Fibroblast of lung (primary cell): ENCODE measurements around the gene EDEM1. TPM values are rescaled to one million over a fixed set of nuclear protein-coding genes. Genes with fewer than 3 reads are reported as not detected.

Experiments
- DNase-seq, 2 donors: peaks; one replicate each; pipeline versions ENCODE4 v3.0.0 to v3.0.0-alpha.2; 2010; ENCODE audit warnings: low read depth in 2 of 2
- H2AFZ ChIP-seq: 2 replicates; pipeline ENCODE4 v1.5.1; 2012; ENCODE audit warnings: low read length, control low read depth, inconsistent platforms
- H3K27ac ChIP-seq: 2 replicates; pipeline ENCODE4 v1.5.1; 2011; ENCODE audit warnings: low read length, control low read depth; ENCODE audit not compliant: insufficient read depth
- H3K27me3 ChIP-seq: 2 replicates; pipeline ENCODE4 v1.5.1; 2011; ENCODE audit warnings: mild to moderate bottlenecking, low read length; ENCODE audit not compliant: control insufficient read depth, insufficient read depth
- H3K36me3 ChIP-seq: 2 replicates; pipeline ENCODE4 v1.5.1; 2011; ENCODE audit warnings: low read length; ENCODE audit not compliant: control insufficient read depth, insufficient read depth
- H3K4me1 ChIP-seq: 2 replicates; pipeline ENCODE4 v1.5.1; 2011; ENCODE audit warnings: low read length; ENCODE audit not compliant: control insufficient read depth, insufficient read depth; ENCODE audit errors: extremely low read depth
- H3K4me2 ChIP-seq: 2 replicates; pipeline ENCODE4 v1.5.1; 2011; ENCODE audit warnings: low read length, control low read depth; ENCODE audit not compliant: insufficient read depth; ENCODE audit errors: extremely low read depth
- H3K4me3 ChIP-seq, 4 experiments: fragments of 200-600 bp in 1 of 4; sonication (generic) in 1 of 4; replicated peaks in 1 of 4; 2 replicates each; pipeline ENCODE4 v1.5.1; 2011 to 2016; ENCODE audit warnings: low read length in 4 of 4, low read depth in 3 of 4, mild to moderate bottlenecking in 3 of 4, control low read depth in 2 of 4, inconsistent platforms in 1 of 4, mixed read lengths in 1 of 4; ENCODE audit not compliant: insufficient read depth in 1 of 4; ENCODE audit errors: control extremely low read depth in 1 of 4
- H3K79me2 ChIP-seq: 2 replicates; pipeline ENCODE4 v1.5.1; 2012; ENCODE audit warnings: mild to moderate bottlenecking, low read length, inconsistent platforms; ENCODE audit not compliant: control insufficient read depth, insufficient read depth
- H3K9ac ChIP-seq: 2 replicates; pipeline ENCODE4 v1.5.1; 2011; ENCODE audit warnings: mild to moderate bottlenecking, low read length, control low read depth; ENCODE audit not compliant: insufficient read depth
- H3K9me3 ChIP-seq: 2 replicates; pipeline ENCODE4 v1.5.1; 2012; ENCODE audit warnings: low read depth, low read length; ENCODE audit not compliant: control insufficient read depth, insufficient read depth
- H4K20me1 ChIP-seq: 2 replicates; pipeline ENCODE4 v1.5.1; 2011; ENCODE audit warnings: low read length; ENCODE audit not compliant: control insufficient read depth, insufficient read depth; ENCODE audit errors: extremely low read depth
- CTCF ChIP-seq, 2 donors: IDR thresholded peaks in 1 of 2; conservative IDR thresholded peaks in 1 of 2; 1 replicate in 1 of 2; 2 replicates in 1 of 2; pipeline ENCODE4 v1.5.1; 2011 to 2012; ENCODE audit warnings: low read length in 2 of 2, control low read depth in 1 of 2, inconsistent platforms in 1 of 2, low read depth in 1 of 2, mild to moderate bottlenecking in 1 of 2
- EZH2 ChIP-seq: IDR thresholded peaks from 2 replicates; pipeline ENCODE4 v1.5.1; 2012; ENCODE audit warnings: low read length, control low read depth, mild to moderate bottlenecking; ENCODE audit errors: missing control alignments
- polyA plus RNA-seq, 2 donors: library from polyadenylated mRNA; depleted of rRNA in 1 of 2; stranded (reverse) in 1 of 2; unstranded in 1 of 2; fragments of >200 nt; gene quantifications; 2 replicates each; pipeline ENCODE4 v1.2.1, GENCODE V29; 2011 to 2012; ENCODE audit warnings: missing spikeins in 1 of 2
- total RNA-seq: library from RNA; depleted of rRNA; stranded (reverse); fragments of >200 nt; gene quantifications from 2 replicates; pipeline ENCODE4 v1.2.1, GENCODE V29; 2014

The EDEM1 gene
- total and polyA plus RNA-seq, 2 donors (not counting 1 experiment from before 2014, with no cell fraction given): 23.6 to 42.4 TPM

DNA sequence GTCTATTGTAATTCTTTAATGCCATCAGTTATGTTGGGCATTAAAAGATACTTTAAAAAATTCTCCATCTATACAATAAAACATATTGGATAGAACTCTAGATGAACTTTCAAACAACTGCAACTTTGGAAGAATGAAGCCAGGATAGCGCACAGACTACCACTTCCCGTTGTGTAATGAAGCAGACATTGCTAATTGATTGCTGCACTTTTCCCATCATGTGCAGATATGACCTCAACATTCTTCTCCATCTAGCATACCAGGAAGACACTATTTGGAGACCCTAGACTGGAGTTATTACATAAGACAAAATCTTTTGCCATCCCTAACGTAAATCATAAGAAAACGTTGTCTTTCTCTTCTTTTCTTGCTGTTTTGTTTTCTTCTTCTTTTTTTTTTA is 75.0 kb downstream of the EDEM1 start:
- Histone ChIP-seq H3K4me3 (no peak overlapping the region), H3K9ac (no peak overlapping the region), H3K4me1 (no peaks in the 10 kb centered on the region), H4K20me1 (no peaks in the 10 kb centered on the region), H3K9me3 (no peaks in the 10 kb centered on the region), H3K27ac (no peak overlapping the region), H3K27me3 (no peaks in the 10 kb centered on the region), H3K4me2 (no peak overlapping the region), H3K79me2 (no peaks in the 10 kb centered on the region), H2AFZ (no peak overlapping the region), H3K36me3 (no peaks in the 10 kb centered on the region)
- TF ChIP-seq CTCF (conservative IDR thresholded peaks at IDR 0.05 in 1 of 2, IDR thresholded peaks at IDR 0.05 in 1 of 2; ENCODE audit: low read depth in 1 of 2, low read length in 2 of 2) (no peak), EZH2 (no peak)
- no peak for DNase-seq

DNA sequence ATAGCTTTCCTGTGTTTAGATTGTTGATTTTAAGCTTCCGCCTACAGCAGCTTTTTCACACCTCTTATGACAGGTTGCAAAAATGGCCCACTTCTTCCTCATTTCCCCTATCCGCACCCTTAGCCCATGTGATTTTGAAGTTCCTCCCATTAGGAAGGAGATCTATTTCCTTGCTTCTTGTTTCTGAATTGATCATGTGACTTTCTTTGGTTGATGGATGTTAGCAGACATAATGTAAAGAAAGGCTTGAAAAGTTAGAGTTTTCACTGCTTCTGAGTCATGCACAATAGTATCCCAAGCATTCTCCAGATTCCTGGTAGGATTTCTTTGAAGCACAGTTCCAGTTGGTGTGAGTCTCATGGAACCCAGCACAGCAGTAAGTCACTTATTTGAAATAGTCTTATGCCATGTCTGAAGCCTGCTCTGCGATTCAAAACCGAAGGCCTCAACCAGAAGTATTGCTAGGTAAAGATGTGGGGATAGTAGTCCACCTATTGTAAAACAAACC is 76.6 kb downstream of the EDEM1 start:
- TF ChIP-seq EZH2: no peak
- no peak for TF ChIP-seq CTCF (conservative IDR thresholded peaks at IDR 0.05 in 1 of 2, IDR thresholded peaks at IDR 0.05 in 1 of 2; ENCODE audit: low read depth in 1 of 2, low read length in 2 of 2)

DNA sequence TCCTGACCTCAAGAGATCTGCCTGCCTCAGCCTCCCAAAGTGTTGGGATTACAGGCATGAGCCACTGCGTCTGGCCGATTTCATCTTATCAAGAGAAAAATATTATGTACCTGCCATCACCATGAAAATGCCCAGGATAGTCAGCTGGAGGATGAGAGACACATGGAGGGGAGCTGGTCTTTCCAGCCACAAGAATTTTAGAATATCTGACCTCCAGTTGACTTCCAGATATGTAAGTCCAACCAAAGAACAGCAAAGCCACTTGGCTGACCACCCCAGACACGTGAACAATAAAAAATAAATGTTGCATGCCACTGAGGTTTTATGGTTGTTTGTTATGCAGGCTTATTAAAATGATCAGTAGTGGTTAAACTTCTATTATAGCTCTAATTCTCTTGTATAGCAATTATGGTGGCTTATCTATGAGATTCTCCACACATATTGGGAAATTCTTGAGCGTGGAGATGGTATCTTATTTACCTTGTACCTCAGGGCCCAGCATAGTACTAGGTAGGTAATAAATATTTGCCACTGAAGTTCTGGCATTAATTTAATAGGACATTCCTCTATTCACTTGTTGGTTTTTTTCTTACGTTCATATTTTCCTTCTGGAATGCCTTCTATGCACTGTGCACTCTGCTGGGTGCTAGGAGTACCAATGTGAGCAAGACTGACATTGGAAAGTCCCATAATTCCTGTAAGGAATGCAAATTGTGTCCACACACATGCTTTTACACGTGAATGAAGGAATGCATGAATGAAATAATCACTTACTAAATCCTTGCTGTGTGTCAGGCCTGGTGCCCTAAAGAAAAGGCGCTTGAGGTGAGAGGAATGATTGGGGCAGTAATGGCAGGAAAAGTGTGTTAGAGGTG is 77.6 kb downstream of the EDEM1 start:
- Histone ChIP-seq H4K20me1 (no peaks in the 10 kb centered on the region), H3K9ac (no peak overlapping the region), H3K36me3 (no peaks in the 10 kb centered on the region), H2AFZ (no peak overlapping the region), H3K27me3 (no peaks in the 10 kb centered on the region), H3K9me3 (no peaks in the 10 kb centered on the region), H3K79me2 (no peaks in the 10 kb centered on the region), H3K27ac (no peak overlapping the region), H3K4me1 (no peaks in the 10 kb centered on the region), H3K4me2 (no peak overlapping the region), H3K4me3 (no peak overlapping the region)
- no peak for TF ChIP-seq EZH2
- DNase-seq: peak in 1 of 2 donors; percentile 73

More for the DNA sequence above, 76.6 kb downstream of the EDEM1 start:
- Histone ChIP-seq H4K20me1 (no peaks in the 10 kb centered on the region), H2AFZ (no peak overlapping the region), H3K27ac (no peak overlapping the region), H3K9me3 (no peaks in the 10 kb centered on the region), H3K4me1 (no peaks in the 10 kb centered on the region), H3K36me3 (no peaks in the 10 kb centered on the region), H3K27me3 (no peaks in the 10 kb centered on the region), H3K9ac (no peak overlapping the region), H3K79me2 (no peaks in the 10 kb centered on the region), H3K4me2 (no peak overlapping the region), H3K4me3 (no peak overlapping the region)
- peak in 1 of 2 donors; percentile 71 for DNase-seq
